Activated CD4-positive, alpha-beta T cell treated with anti-CD3 and anti-CD28 coated beads for 36 hours (primary cell): ENCODE measurements around the gene TMEM109. TPM values are rescaled to one million over a fixed set of nuclear protein-coding genes. Genes with fewer than 3 reads are reported as not detected.

Experiments
- ATAC-seq: fragments of 200-7000 bp; cut with Tn5 transposase; one replicate; pipeline ENCODE4 v1.10.0; 2021; ENCODE audit warnings: mild to moderate bottlenecking, moderate library complexity
- CTCF ChIA-PET: fragments of 350-600 bp; sonication (Branson Sonifier 250); formaldehyde crosslinking; loops from one replicate; lab custom pipeline; 2021; ENCODE audit warnings: antibody characterized with exemption; lab: Charles Lee
- POLR2A ChIA-PET: fragments of 350-600 bp; sonication (Branson Sonifier 250); formaldehyde crosslinking; loops from one replicate; lab custom pipeline; 2021; ENCODE audit warnings: antibody characterized with exemption, inconsistent platforms; lab: Charles Lee
- DNase-seq: peaks from one replicate; pipeline ENCODE4 v3.0.0-alpha.2; 2020
- H3K27ac Mint-ChIP-seq: one replicate; pipeline ENCODE4 v1.8.0; 2021; ENCODE audit warnings: mixed read lengths
- H3K27me3 Mint-ChIP-seq: one replicate; pipeline ENCODE4 v1.8.0; 2021; ENCODE audit warnings: mixed read lengths
- H3K36me3 Mint-ChIP-seq: one replicate; pipeline ENCODE4 v1.8.0; 2021; ENCODE audit warnings: low read depth, mixed read lengths
- H3K4me1 Mint-ChIP-seq: one replicate; pipeline ENCODE4 v1.8.0; 2021; ENCODE audit warnings: mixed read lengths
- H3K4me3 Mint-ChIP-seq: one replicate; pipeline ENCODE4 v1.8.0; 2021; ENCODE audit warnings: mild to moderate bottlenecking, moderate library complexity, mixed read lengths
- H3K9me3 Mint-ChIP-seq: one replicate; pipeline ENCODE4 v1.8.0; 2021; ENCODE audit warnings: low read depth, mixed read lengths
- intact Hi-C, 2 experiments: fragments of 100-400 bp; cut with DNase I in 1 of 2; cut with micrococcal nuclease in 1 of 2; formaldehyde crosslinking; loops; one replicate each; pipeline versions ENCODE4 v1.14.2 to v1.15.1; 2022 to 2024; cut with DNase I, micrococcal nuclease
- total RNA-seq, 2 experiments: library from RNA; stranded (reverse); gene quantifications; one replicate each; pipeline ENCODE4 v1.2.3, GENCODE V29; 2021

The TMEM109 gene
- total RNA-seq, 2 experiments from 2014 or later, result 80.3 to 89.1 TPM

GRCh38 chr11:60919956-60920355, 6.0 kb downstream of the TMEM109 start:
- Mint-ChIP-seq H3K27me3 (no peaks in the 10 kb centered on the region), H3K36me3 (peaks cover 57% of the 10 kb centered on the region), H3K4me1 (peaks cover 34% of the 10 kb centered on the region), H3K27ac (no peak overlapping the region), H3K9me3 (no peaks in the 10 kb centered on the region), H3K4me3 (no peak overlapping the region)
- POLR2A ChIA-PET, result interaction anchor here (0.6 kb wide), 1 partner anchor 257 kb away, joined by 3 read pairs; no protein-coding TSS in a partner anchor
- CTCF ChIA-PET, result no interaction called here
- DNase-seq (no peak), ATAC-seq (no peak)
- intact Hi-C loops, result loop anchor here in 1 of 2 experiments (5.0 kb wide), 1 partner anchor 142 kb away; no protein-coding TSS in a partner anchor

GRCh38 chr11:60921259-60921658, 7.3 kb downstream of the TMEM109 start:
- POLR2A ChIA-PET, result no interaction called here
- no peak overlapping the region for H3K27ac Mint-ChIP-seq

GRCh38 chr11:60921777-60922335, 7.9 kb downstream of the TMEM109 start:
- peaks cover 49% of the 10 kb centered on the region for H3K36me3 Mint-ChIP-seq
- POLR2A ChIA-PET, result no interaction called here
- H3K9me3 Mint-ChIP-seq, result no peaks in the 10 kb centered on the region

More at GRCh38 chr11:60921259-60921658, 7.3 kb downstream of the TMEM109 start:
- Mint-ChIP-seq H3K36me3 (peaks cover 51% of the 10 kb centered on the region), H3K4me1 (peaks cover 35% of the 10 kb centered on the region), H3K4me3 (no peak overlapping the region), H3K27me3 (peaks cover 7% of the 10 kb centered on the region), H3K9me3 (no peaks in the 10 kb centered on the region)
- ATAC-seq (no peak), DNase-seq (no peak)
- intact Hi-C loops, result no loop called here
- CTCF ChIA-PET, result interaction anchor here (0.7 to 0.8 kb wide), 2 partner anchors 20 to 205 kb away, joined by 3 read pairs; no protein-coding TSS in a partner anchor

GRCh38 chr11:60922906-60923305, 8.9 kb downstream of the TMEM109 start:
- DNase-seq (no peak), ATAC-seq (no peak)
- H3K4me3 Mint-ChIP-seq, result no peak overlapping the region
- peaks cover 44% of the 10 kb centered on the region for H3K36me3 Mint-ChIP-seq
- H3K27ac Mint-ChIP-seq, result no peak overlapping the region
- POLR2A ChIA-PET, result interaction anchor here (1.2 kb wide), 1 partner anchor 50 kb away, joined by 3 read pairs; no protein-coding TSS in a partner anchor
- intact Hi-C loops, result no loop called here
- peaks cover 26% of the 10 kb centered on the region for H3K4me1 Mint-ChIP-seq
- H3K9me3 Mint-ChIP-seq, result no peaks in the 10 kb centered on the region
- H3K27me3 Mint-ChIP-seq, result peaks cover 12% of the 10 kb centered on the region
- CTCF ChIA-PET, result interaction anchor here (1.0 to 1.6 kb wide), 3 partner anchors 12 to 47 kb away, joined by 3 to 5 read pairs (median 4); no protein-coding TSS in a partner anchor

More at GRCh38 chr11:60921777-60922335, 7.9 kb downstream of the TMEM109 start:
- no peak for DNase-seq
- CTCF ChIA-PET, result interaction anchor here (0.7 kb wide), 1 partner anchor 19 kb away, joined by 3 read pairs; no protein-coding TSS in a partner anchor
- Mint-ChIP-seq H3K4me3 (no peak overlapping the region), H3K27me3 (peaks cover 12% of the 10 kb centered on the region), H3K4me1 (peaks cover 31% of the 10 kb centered on the region), H3K27ac (no peak overlapping the region)
- intact Hi-C loops, result no loop called here
- ATAC-seq, result no peak

GRCh38 chr11:60923326-60923725, 9.4 kb downstream of the TMEM109 start:
- DNase-seq (no peak), ATAC-seq (no peak)
- Mint-ChIP-seq H3K27ac (no peak overlapping the region), H3K36me3 (peaks cover 41% of the 10 kb centered on the region), H3K4me1 (peaks cover 26% of the 10 kb centered on the region), H3K4me3 (no peak overlapping the region), H3K9me3 (no peaks in the 10 kb centered on the region), H3K27me3 (peaks cover 12% of the 10 kb centered on the region)
- CTCF ChIA-PET, result interaction anchor here (0.6 to 1.6 kb wide), 5 partner anchors 11 to 148 kb away, joined by 3 to 5 read pairs (median 4); no protein-coding TSS in a partner anchor
- intact Hi-C loops, result no loop called here
- POLR2A ChIA-PET, result interaction anchor here (0.6 to 1.2 kb wide), 4 partner anchors 8 to 56 kb away, joined by 3 to 5 read pairs (median 4); no protein-coding TSS in a partner anchor

- Mint-ChIP-seq H3K36me3 (peaks cover 41% of the 10 kb centered on the region), H3K4me3 (peak overlapping the region; percentile 19), H3K9me3 (no peaks in the 10 kb centered on the region), H3K27me3 (peaks cover 12% of the 10 kb centered on the region), H3K27ac (no peak overlapping the region), H3K4me1 (peaks cover 23% of the 10 kb centered on the region)
- ChIA-PET CTCF (interaction anchor here (0.6 to 1.6 kb wide), 7 partner anchors 8 to 159 kb away, joined by 3 to 7 read pairs (median 4); no protein-coding TSS in a partner anchor), POLR2A (interaction anchor here (0.5 to 1.2 kb wide), 5 partner anchors 8 to 55 kb away, joined by 3 to 5 read pairs (median 4); no protein-coding TSS in a partner anchor)
- intact Hi-C loops, result loop anchor here in 1 of 2 experiments (2.0 kb wide), 1 partner anchor 263 kb away; no protein-coding TSS in a partner anchor
- ATAC-seq, result no peak
- no peak for DNase-seq
Observed at GRCh38 chr11:60923800-60924109, 9.8 kb downstream of the TMEM109 start.

GRCh38 chr11:60924110-60924905, 10.3 kb downstream of the TMEM109 start, which contains the start of gene TMEM132A:
Gene TMEM132A, plus strand, starts transcription at chr11:60924460. Its CDS starts 174 bp downstream, at chr11:60924634.
- Mint-ChIP-seq H3K27ac (no peak within 1 kb of the TSS), H3K4me1 (peaks cover 17% of the 10 kb centered on the region), H3K27me3 (peaks cover 12% of the 10 kb centered on the region), H3K36me3 (peaks cover 41% of the 10 kb centered on the region), H3K9me3 (no peaks in the 10 kb centered on the region), H3K4me3 (peak within 1 kb of the TSS; percentile 19)
- intact Hi-C loops, result loop anchor here in 1 of 2 experiments (2.0 kb wide), 1 partner anchor 262 kb away; no protein-coding TSS in a partner anchor
- ChIA-PET CTCF (interaction anchor here (0.6 to 1.6 kb wide), 7 partner anchors 9 to 159 kb away, joined by 3 to 7 read pairs (median 3); no protein-coding TSS in a partner anchor), POLR2A (interaction anchor here (0.5 to 1.2 kb wide), 3 partner anchors 9 to 55 kb away, joined by 4 to 5 read pairs (median 4); no protein-coding TSS in a partner anchor)
- ATAC-seq (peak; percentile 37), DNase-seq (peak; percentile 37)

- ATAC-seq, result peak; percentile 38
- Mint-ChIP-seq H3K36me3 (peaks cover 33% of the 10 kb centered on the region), H3K4me1 (peaks cover 14% of the 10 kb centered on the region), H3K27ac (no peak overlapping the region), H3K4me3 (peak overlapping the region; percentile 19), H3K9me3 (no peaks in the 10 kb centered on the region), H3K27me3 (peaks cover 17% of the 10 kb centered on the region)
- ChIA-PET POLR2A (no interaction called here), CTCF (no interaction called here)
- intact Hi-C loops, result loop anchor here in 1 of 2 experiments (2.0 kb wide), 1 partner anchor 262 kb away; no protein-coding TSS in a partner anchor
- DNase-seq, result peak; percentile 20
Observed at GRCh38 chr11:60924906-60925853, 11.2 kb downstream of the TMEM109 start.

- H3K4me1 Mint-ChIP-seq, result peaks cover 14% of the 10 kb centered on the region
- DNase-seq (no peak), ATAC-seq (peak; percentile 56)
- ChIA-PET CTCF (no interaction called here), POLR2A (no interaction called here)
- no peaks in the 10 kb centered on the region for H3K9me3 Mint-ChIP-seq
- H3K27me3 Mint-ChIP-seq, result peaks cover 17% of the 10 kb centered on the region
- no peak overlapping the region for H3K4me3 Mint-ChIP-seq
- H3K27ac Mint-ChIP-seq, result no peak overlapping the region
- H3K36me3 Mint-ChIP-seq, result peaks cover 27% of the 10 kb centered on the region
- intact Hi-C loops, result loop anchor here in 1 of 2 experiments (2.0 kb wide), 1 partner anchor 261 kb away; no protein-coding TSS in a partner anchor
Observed at GRCh38 chr11:60925868-60926267, 11.9 kb downstream of the TMEM109 start.

- Mint-ChIP-seq H3K4me1 (peaks cover 14% of the 10 kb centered on the region), H3K36me3 (peaks cover 21% of the 10 kb centered on the region), H3K27ac (no peak overlapping the region), H3K27me3 (peaks cover 17% of the 10 kb centered on the region), H3K4me3 (no peak overlapping the region), H3K9me3 (no peaks in the 10 kb centered on the region)
- ATAC-seq (no peak), DNase-seq (no peak)
- ChIA-PET POLR2A (no interaction called here), CTCF (interaction anchor here (0.7 to 1.4 kb wide), 3 partner anchors 24 to 96 kb away, joined by 3 to 4 read pairs (median 3); no protein-coding TSS in a partner anchor)
- intact Hi-C loops, result no loop called here
Observed at GRCh38 chr11:60926500-60926899, 12.5 kb downstream of the TMEM109 start.
